WTC11 (cell line): ENCODE results near the gene OST4. TPM values are rescaled to one million over a fixed set of nuclear protein-coding genes. Genes with fewer than 3 reads are reported as not detected.
A peak's percentile ranks its signal among the peaks of the same experiment; 100 is the strongest.

ENCODE experiments used
- ATAC-seq: fragments of 200-7000 bp; cut with Tn5 transposase; 2 replicates; pipeline ENCODE4 v1.10.0; 2021; ENCODE audit warnings: mild to moderate bottlenecking, moderate library complexity
- CTCF ChIA-PET: fragments of 300-600 bp; sonication (Branson Sonifier 250); formaldehyde crosslinking; loops from one replicate; lab custom pipeline; 2021; ENCODE audit warnings: antibody characterized with exemption; lab: Charles Lee
- POLR2A ChIA-PET: fragments of 350-600 bp; sonication (Branson Sonifier 250); formaldehyde crosslinking; loops from one replicate; lab custom pipeline; 2021; ENCODE audit warnings: antibody characterized with exemption; lab: Charles Lee
- DNase-seq: peaks from one replicate; pipeline ENCODE4 v3.0.0; 2021; ENCODE audit warnings: low spot score
- H3K27ac Mint-ChIP-seq: 2 replicates; pipeline ENCODE4 v1.8.0; 2021; ENCODE audit warnings: mixed read lengths
- H3K27me3 Mint-ChIP-seq: 2 replicates; pipeline ENCODE4 v1.8.0; 2021; ENCODE audit warnings: low read depth, mild to moderate bottlenecking, moderate library complexity, mixed read lengths
- H3K36me3 Mint-ChIP-seq: 2 replicates; pipeline ENCODE4 v1.8.0; 2021; ENCODE audit warnings: mixed read lengths
- H3K4me1 Mint-ChIP-seq: 2 replicates; pipeline ENCODE4 v1.8.0; 2022; ENCODE audit warnings: mixed read lengths
- H3K4me3 Mint-ChIP-seq: 2 replicates; pipeline ENCODE4 v1.8.0; 2021; ENCODE audit warnings: mild to moderate bottlenecking, moderate library complexity, mixed read lengths
- H3K9me3 Mint-ChIP-seq: 2 replicates; pipeline ENCODE4 v1.8.0; 2021; ENCODE audit warnings: mixed read lengths
- CREB1 ChIP-seq: sonication (generic); formaldehyde crosslinking; IDR thresholded peaks from 2 replicates; pipeline ENCODE4 v1.8.0; 2023; ENCODE audit warnings: mild to moderate bottlenecking, missing genetic modification reagents
- EMX1 ChIP-seq: fragments of 250-450 bp; sonication (Bioruptor Pico); IDR thresholded peaks from 2 replicates; pipeline ENCODE4 v1.8.0; 2021; ENCODE audit warnings: mild to moderate bottlenecking
- FOXP1 ChIP-seq: sonication (generic); formaldehyde crosslinking; IDR thresholded peaks from 2 replicates; pipeline ENCODE4 v1.8.0; 2022; ENCODE audit warnings: missing genetic modification reagents, mild to moderate bottlenecking, moderate library complexity, borderline replicate concordance
- HMGA2 ChIP-seq: fragments of 250-450 bp; sonication (Bioruptor Pico); IDR thresholded peaks from 2 replicates; pipeline ENCODE4 v1.4.0; 2021; ENCODE audit warnings: mild to moderate bottlenecking, moderate library complexity
- JUN ChIP-seq: sonication (generic); formaldehyde crosslinking; IDR thresholded peaks from 2 replicates; pipeline ENCODE4 v1.8.0; 2023; ENCODE audit warnings: mild to moderate bottlenecking, missing genetic modification reagents
- MXD4 ChIP-seq: fragments of 250-450 bp; sonication (Bioruptor Pico); IDR thresholded peaks from 2 replicates; pipeline ENCODE4 v1.8.0; 2021; ENCODE audit warnings: mild to moderate bottlenecking, moderate library complexity, borderline replicate concordance
- NR2C2 ChIP-seq: sonication (generic); formaldehyde crosslinking; IDR thresholded peaks from 2 replicates; pipeline ENCODE4 v1.8.0; 2022; ENCODE audit warnings: mild to moderate bottlenecking, missing genetic modification reagents
- PRRX2 ChIP-seq: fragments of 250-450 bp; sonication (Bioruptor Pico); IDR thresholded peaks from 2 replicates; pipeline ENCODE4 v1.8.0; 2021; ENCODE audit warnings: mild to moderate bottlenecking
- SOX15 ChIP-seq: fragments of 250-450 bp; sonication (Bioruptor Pico); IDR thresholded peaks from 2 replicates; pipeline ENCODE4 v1.9.0; 2021; ENCODE audit warnings: mild to moderate bottlenecking
- TEAD1 ChIP-seq: sonication (generic); formaldehyde crosslinking; IDR thresholded peaks from 2 replicates; pipeline ENCODE4 v1.8.0; 2022; ENCODE audit warnings: mild to moderate bottlenecking, missing genetic modification reagents
- ZMAT4 ChIP-seq: fragments of 250-450 bp; sonication (Bioruptor Pico); IDR thresholded peaks from 2 replicates; pipeline ENCODE4 v1.9.0; 2021; ENCODE audit warnings: mild to moderate bottlenecking
- ZNF121 ChIP-seq: sonication (generic); formaldehyde crosslinking; IDR thresholded peaks from 2 replicates; pipeline ENCODE4 v1.8.0; 2023; ENCODE audit warnings: missing genetic modification reagents
- ZNF219 ChIP-seq: sonication (generic); formaldehyde crosslinking; IDR thresholded peaks from 2 replicates; pipeline ENCODE4 v1.8.0; 2023; ENCODE audit warnings: missing genetic modification reagents, mild to moderate bottlenecking, borderline replicate concordance
- ZNF232 ChIP-seq: sonication (generic); formaldehyde crosslinking; IDR thresholded peaks from 2 replicates; pipeline ENCODE4 v1.8.0; 2022; ENCODE audit warnings: mild to moderate bottlenecking, missing genetic modification reagents
- ZNF317 ChIP-seq: sonication (generic); formaldehyde crosslinking; IDR thresholded peaks from 2 replicates; pipeline ENCODE4 v1.8.1; 2023; ENCODE audit warnings: low read depth, mild to moderate bottlenecking, moderate library complexity, missing genetic modification reagents, borderline replicate concordance
- ZNF423 ChIP-seq: fragments of 250-450 bp; sonication (Bioruptor Pico); IDR thresholded peaks from 2 replicates; pipeline ENCODE4 v2.1.2; 2022; ENCODE audit warnings: mild to moderate bottlenecking, moderate library complexity
- ZNF425 ChIP-seq: fragments of 250-450 bp; sonication (Bioruptor Pico); conservative IDR thresholded peaks from 2 replicates; pipeline ENCODE4 v1.9.0; 2021; ENCODE audit warnings: mild to moderate bottlenecking
- ZNF671 ChIP-seq: fragments of 250-450 bp; sonication (Bioruptor Pico); IDR thresholded peaks from 2 replicates; pipeline ENCODE4 v1.8.0; 2021; ENCODE audit warnings: mild to moderate bottlenecking
- ZSCAN18 ChIP-seq: fragments of 250-450 bp; sonication (Bioruptor Pico); IDR thresholded peaks from 2 replicates; pipeline ENCODE4 v2.1.2; 2022; ENCODE audit warnings: mild to moderate bottlenecking, moderate library complexity
- total RNA-seq: library from RNA; stranded (reverse); gene quantifications from 3 replicates; pipeline ENCODE4 v1.2.3, GENCODE V29; 2021
- TF ChIP-seq, protein P1 (sequence below): sonication (generic); formaldehyde crosslinking; IDR thresholded peaks from 2 replicates; pipeline ENCODE4 v1.8.1; 2023; ENCODE audit warnings: mild to moderate bottlenecking, missing genetic modification reagents, borderline replicate concordance
- TF ChIP-seq, protein P2 (sequence below): sonication (generic); formaldehyde crosslinking; IDR thresholded peaks from 2 replicates; pipeline ENCODE4 v1.8.1; 2023; ENCODE audit warnings: mild to moderate bottlenecking, moderate library complexity, missing genetic modification reagents
- TF ChIP-seq, protein P3 (sequence below): sonication (generic); formaldehyde crosslinking; IDR thresholded peaks from 2 replicates; pipeline ENCODE4 v1.8.1; 2023; ENCODE audit warnings: mild to moderate bottlenecking, missing genetic modification reagents, moderate library complexity

Gene OST4
- total RNA-seq, 1 experiment from 2014 or later, result 210 TPM

DNA sequence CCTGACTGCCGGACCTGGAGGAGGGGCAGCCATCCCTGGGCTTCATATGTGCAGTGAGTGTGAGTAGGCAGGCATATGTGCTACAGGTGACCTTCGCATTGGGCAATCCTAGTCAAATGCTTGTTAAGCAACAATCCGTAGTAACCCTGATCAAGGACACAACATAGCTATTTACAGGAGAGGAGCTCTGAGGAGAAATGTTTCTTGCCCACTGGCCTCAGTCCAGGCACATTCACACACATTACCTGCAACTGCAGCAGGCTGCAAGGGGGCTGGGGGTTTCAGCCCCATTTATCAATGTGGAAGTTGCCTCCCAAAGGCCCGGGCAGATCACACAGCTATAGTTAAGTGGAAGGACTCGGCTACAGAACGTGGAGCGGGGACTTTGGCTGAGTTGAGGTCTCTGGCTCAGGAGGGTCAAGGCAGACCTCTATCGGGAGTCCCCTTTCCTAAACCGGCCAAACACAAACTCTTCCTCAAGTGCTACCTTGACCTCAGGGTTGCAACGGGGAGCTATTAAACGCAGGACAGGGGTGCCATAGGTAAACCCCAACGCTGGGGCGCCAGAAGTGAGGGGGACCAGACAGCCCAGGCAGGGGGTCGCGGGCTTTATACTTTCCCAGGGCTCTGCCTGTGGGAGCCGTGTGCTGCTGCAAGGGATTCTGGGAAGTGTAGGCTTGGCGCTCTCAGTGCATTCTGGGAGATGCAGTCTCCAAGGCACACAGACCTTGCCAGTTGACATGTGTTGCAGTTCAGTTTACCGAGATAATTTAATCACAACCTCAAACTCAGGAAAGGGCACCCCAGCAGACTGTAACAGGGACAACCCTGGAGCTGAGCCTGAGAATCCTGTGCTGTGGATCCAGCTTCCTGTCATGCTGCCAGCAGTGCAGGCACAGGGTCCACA lies 24.5 kb upstream of the OST4 start (continued):
- no peak for TF ChIP-seq ZMAT4 (CRISPR knock-in tag)
- TF ChIP-seq ZNF121, result no peak

GRCh38 chr2:27095427-27095744 lies 23.9 kb upstream of the OST4 start:
- Mint-ChIP-seq H3K4me1 (peaks cover 6% of the 10 kb centered on the region), H3K9me3 (no peaks in the 10 kb centered on the region), H3K27me3 (no peaks in the 10 kb centered on the region), H3K36me3 (no peaks in the 10 kb centered on the region), H3K4me3 (0 out of 2 replicates have a peak overlapping the region, but pooled peaks have one; percentile 58), H3K27ac (peak overlapping the region; percentile 68; the same call in 1 of the 2 replicates)
- CTCF ChIA-PET, result interaction anchor here (0.6 to 3.1 kb wide), 5 partner anchors 38 to 208 kb away, joined by 4 to 22 read pairs (median 5); partner anchors contain the start of gene PREB
- POLR2A ChIA-PET, result no interaction called here
- DNase-seq (no peak), ATAC-seq (no peak)
- no peak for TF ChIP-seq ZNF425 (CRISPR knock-in tag)
- no peak for TF ChIP-seq ZNF219 (CRISPR knock-in tag)
- TF ChIP-seq, protein P1, sequence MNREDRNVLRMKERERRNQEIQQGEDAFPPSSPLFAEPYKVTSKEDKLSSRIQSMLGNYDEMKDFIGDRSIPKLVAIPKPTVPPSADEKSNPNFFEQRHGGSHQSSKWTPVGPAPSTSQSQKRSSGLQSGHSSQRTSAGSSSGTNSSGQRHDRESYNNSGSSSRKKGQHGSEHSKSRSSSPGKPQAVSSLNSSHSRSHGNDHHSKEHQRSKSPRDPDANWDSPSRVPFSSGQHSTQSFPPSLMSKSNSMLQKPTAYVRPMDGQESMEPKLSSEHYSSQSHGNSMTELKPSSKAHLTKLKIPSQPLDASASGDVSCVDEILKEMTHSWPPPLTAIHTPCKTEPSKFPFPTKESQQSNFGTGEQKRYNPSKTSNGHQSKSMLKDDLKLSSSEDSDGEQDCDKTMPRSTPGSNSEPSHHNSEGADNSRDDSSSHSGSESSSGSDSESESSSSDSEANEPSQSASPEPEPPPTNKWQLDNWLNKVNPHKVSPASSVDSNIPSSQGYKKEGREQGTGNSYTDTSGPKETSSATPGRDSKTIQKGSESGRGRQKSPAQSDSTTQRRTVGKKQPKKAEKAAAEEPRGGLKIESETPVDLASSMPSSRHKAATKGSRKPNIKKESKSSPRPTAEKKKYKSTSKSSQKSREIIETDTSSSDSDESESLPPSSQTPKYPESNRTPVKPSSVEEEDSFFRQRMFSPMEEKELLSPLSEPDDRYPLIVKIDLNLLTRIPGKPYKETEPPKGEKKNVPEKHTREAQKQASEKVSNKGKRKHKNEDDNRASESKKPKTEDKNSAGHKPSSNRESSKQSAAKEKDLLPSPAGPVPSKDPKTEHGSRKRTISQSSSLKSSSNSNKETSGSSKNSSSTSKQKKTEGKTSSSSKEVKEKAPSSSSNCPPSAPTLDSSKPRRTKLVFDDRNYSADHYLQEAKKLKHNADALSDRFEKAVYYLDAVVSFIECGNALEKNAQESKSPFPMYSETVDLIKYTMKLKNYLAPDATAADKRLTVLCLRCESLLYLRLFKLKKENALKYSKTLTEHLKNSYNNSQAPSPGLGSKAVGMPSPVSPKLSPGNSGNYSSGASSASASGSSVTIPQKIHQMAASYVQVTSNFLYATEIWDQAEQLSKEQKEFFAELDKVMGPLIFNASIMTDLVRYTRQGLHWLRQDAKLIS (CRISPR knock-in tag), result no peak
- no peak for TF ChIP-seq JUN
- no peak for TF ChIP-seq ZNF423 (CRISPR knock-in tag)
- no peak for TF ChIP-seq ZNF232 (CRISPR knock-in tag)
- TF ChIP-seq TEAD1 (CRISPR knock-in tag), result no peak
- TF ChIP-seq ZSCAN18 (CRISPR knock-in tag), result no peak

- Mint-ChIP-seq H3K4me1 (peaks cover 6% of the 10 kb centered on the region), H3K27ac (no peak overlapping the region)
- CTCF ChIA-PET, result interaction anchor here (0.7 to 1.2 kb wide), 4 partner anchors 11 to 132 kb away, joined by 3 to 4 read pairs (median 4); no protein-coding TSS in a partner anchor
- TF ChIP-seq FOXP1 (CRISPR knock-in tag), result no peak
- TF ChIP-seq MXD4 (CRISPR knock-in tag), result no peak
- TF ChIP-seq, protein P2, sequence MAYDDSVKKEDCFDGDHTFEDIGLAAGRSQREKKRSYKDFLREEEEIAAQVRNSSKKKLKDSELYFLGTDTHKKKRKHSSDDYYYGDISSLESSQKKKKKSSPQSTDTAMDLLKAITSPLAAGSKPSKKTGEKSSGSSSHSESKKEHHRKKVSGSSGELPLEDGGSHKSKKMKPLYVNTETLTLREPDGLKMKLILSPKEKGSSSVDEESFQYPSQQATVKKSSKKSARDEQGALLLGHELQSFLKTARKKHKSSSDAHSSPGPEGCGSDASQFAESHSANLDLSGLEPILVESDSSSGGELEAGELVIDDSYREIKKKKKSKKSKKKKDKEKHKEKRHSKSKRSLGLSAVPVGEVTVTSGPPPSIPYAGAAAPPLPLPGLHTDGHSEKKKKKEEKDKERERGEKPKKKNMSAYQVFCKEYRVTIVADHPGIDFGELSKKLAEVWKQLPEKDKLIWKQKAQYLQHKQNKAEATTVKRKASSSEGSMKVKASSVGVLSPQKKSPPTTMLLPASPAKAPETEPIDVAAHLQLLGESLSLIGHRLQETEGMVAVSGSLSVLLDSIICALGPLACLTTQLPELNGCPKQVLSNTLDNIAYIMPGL (CRISPR knock-in tag), result no peak
- TF ChIP-seq EMX1, result no peak
- no peak for TF ChIP-seq ZNF671 (CRISPR knock-in tag)
- TF ChIP-seq PRRX2, result no peak
- no peak for TF ChIP-seq NR2C2 (CRISPR knock-in tag)
- no peak for TF ChIP-seq SOX15 (CRISPR knock-in tag)
- TF ChIP-seq, protein P3, sequence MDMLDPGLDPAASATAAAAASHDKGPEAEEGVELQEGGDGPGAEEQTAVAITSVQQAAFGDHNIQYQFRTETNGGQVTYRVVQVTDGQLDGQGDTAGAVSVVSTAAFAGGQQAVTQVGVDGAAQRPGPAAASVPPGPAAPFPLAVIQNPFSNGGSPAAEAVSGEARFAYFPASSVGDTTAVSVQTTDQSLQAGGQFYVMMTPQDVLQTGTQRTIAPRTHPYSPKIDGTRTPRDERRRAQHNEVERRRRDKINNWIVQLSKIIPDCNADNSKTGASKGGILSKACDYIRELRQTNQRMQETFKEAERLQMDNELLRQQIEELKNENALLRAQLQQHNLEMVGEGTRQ (CRISPR knock-in tag), result no peak
- TF ChIP-seq ZNF317, result no peak
- TF ChIP-seq CREB1 (CRISPR knock-in tag), result no peak
- no peak for TF ChIP-seq ZMAT4 (CRISPR knock-in tag)
- no peak for TF ChIP-seq HMGA2 (CRISPR knock-in tag)
Observed at GRCh38 chr2:27094353-27094984, 23.0 kb upstream of the OST4 start.

More at GRCh38 chr2:27094353-27094984, 23.0 kb upstream of the OST4 start:
- POLR2A ChIA-PET, result no interaction called here
- no peak for DNase-seq
- Mint-ChIP-seq H3K36me3 (no peaks in the 10 kb centered on the region), H3K27me3 (no peaks in the 10 kb centered on the region), H3K9me3 (no peaks in the 10 kb centered on the region), H3K4me3 (no peak overlapping the region)
- no peak for ATAC-seq
